Nephron (organoid): ENCODE data around the gene NEFH.

Experiments used
- H3K27ac Mint-ChIP-seq, 3 experiments: 2 replicates each; pipeline ENCODE4 v1.8.0; 2020; ENCODE audit warnings: mixed read lengths in 3 of 3, mild to moderate bottlenecking in 2 of 3, moderate library complexity in 1 of 3
- H3K27me3 Mint-ChIP-seq: 2 replicates; pipeline ENCODE4 v1.8.0; 2021; ENCODE audit warnings: low read depth, mild to moderate bottlenecking, moderate library complexity, mixed read lengths
- H3K36me3 Mint-ChIP-seq: 2 replicates; pipeline ENCODE4 v1.8.0; 2020; ENCODE audit warnings: low read depth, mixed read lengths
- H3K4me1 Mint-ChIP-seq: 2 replicates; pipeline ENCODE4 v1.8.0; 2020; ENCODE audit warnings: mixed read lengths
- H3K4me3 Mint-ChIP-seq, 3 experiments: 2 replicates each; pipeline ENCODE4 v1.8.0; 2020; ENCODE audit warnings: mild to moderate bottlenecking in 3 of 3, mixed read lengths in 3 of 3, moderate library complexity in 2 of 3
- H3K9me3 Mint-ChIP-seq: 2 replicates; pipeline ENCODE4 v1.8.0; 2020; ENCODE audit warnings: mixed read lengths
- CTCF ChIP-seq, 3 experiments: fragments of 200-600 bp; sonication (generic); IDR thresholded peaks; one replicate each; pipeline ENCODE4 v1.5.0; 2021; ENCODE audit warnings: antibody characterized with exemption in 3 of 3; ENCODE audit not compliant: unreplicated experiment in 3 of 3

NEFH gene

DNA sequence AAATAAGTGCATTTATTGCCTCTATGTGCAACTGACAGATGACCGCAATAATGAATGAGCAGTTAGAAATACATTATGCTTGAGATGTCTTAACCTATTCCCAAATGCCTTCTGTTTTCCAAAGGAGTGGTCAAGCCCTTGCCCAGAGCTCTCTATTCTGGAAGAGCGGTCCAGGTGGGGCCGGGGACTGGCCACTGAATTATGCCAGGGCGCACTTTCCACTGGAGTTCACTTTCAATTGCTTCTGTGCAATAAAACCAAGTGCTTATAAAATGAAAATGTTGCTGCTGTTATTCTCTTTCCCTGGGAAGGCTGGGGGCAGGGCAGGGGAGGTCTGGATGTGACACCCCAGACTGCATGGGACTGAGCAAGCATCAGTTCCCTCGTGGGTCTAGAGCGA is 11.0 kb downstream of the NEFH start:
- Mint-ChIP-seq H3K27me3 (no peaks in the 10 kb centered on the region), H3K9me3 (peaks cover 5% of the 10 kb centered on the region), H3K36me3 (peaks cover 43% of the 10 kb centered on the region), H3K4me3 (no peak overlapping the region), H3K4me1 (no peaks in the 10 kb centered on the region), H3K27ac (no peak overlapping the region)
- TF ChIP-seq CTCF (IDR thresholded peaks at IDR 0.05; ENCODE audit: unreplicated experiment in 3 of 3) = no peak

GRCh38 chr22:29493636-29494035 is 13.6 kb downstream of the NEFH start:
- peaks cover 5% of the 10 kb centered on the region for H3K9me3 Mint-ChIP-seq
- H3K27ac Mint-ChIP-seq = no peak overlapping the region
- H3K27me3 Mint-ChIP-seq = no peaks in the 10 kb centered on the region
- H3K4me3 Mint-ChIP-seq = no peak overlapping the region
- TF ChIP-seq CTCF (IDR thresholded peaks at IDR 0.05; ENCODE audit: unreplicated experiment in 3 of 3) = no peak
- H3K4me1 Mint-ChIP-seq = no peaks in the 10 kb centered on the region
- H3K36me3 Mint-ChIP-seq = peaks cover 37% of the 10 kb centered on the region

DNA sequence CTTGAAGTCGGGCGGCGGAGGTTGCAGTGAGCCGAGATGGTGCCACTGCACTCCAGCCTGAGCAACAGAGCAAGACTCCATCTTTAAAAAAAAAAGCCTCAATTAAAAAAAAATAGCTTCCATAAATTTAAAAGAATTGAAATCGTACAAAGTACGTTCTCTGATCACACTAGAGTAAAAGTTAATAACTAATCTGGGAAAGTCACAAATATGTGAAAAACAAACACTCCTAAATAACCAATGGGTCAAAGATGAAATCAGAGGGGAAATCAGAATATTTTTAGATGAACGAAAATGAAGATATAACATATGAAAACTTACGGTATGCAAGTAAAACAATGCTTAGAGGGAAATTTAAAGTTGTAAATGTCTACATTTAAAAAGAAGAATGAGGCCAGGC is 19.8 kb downstream of the NEFH start:
- Mint-ChIP-seq H3K4me3 (no peak overlapping the region), H3K9me3 (peaks cover 2% of the 10 kb centered on the region), H3K4me1 (peaks cover 12% of the 10 kb centered on the region), H3K36me3 (peaks cover 21% of the 10 kb centered on the region), H3K27me3 (no peaks in the 10 kb centered on the region), H3K27ac (no peak overlapping the region)
- no peak for TF ChIP-seq CTCF (IDR thresholded peaks at IDR 0.05; ENCODE audit: unreplicated experiment in 3 of 3)

DNA sequence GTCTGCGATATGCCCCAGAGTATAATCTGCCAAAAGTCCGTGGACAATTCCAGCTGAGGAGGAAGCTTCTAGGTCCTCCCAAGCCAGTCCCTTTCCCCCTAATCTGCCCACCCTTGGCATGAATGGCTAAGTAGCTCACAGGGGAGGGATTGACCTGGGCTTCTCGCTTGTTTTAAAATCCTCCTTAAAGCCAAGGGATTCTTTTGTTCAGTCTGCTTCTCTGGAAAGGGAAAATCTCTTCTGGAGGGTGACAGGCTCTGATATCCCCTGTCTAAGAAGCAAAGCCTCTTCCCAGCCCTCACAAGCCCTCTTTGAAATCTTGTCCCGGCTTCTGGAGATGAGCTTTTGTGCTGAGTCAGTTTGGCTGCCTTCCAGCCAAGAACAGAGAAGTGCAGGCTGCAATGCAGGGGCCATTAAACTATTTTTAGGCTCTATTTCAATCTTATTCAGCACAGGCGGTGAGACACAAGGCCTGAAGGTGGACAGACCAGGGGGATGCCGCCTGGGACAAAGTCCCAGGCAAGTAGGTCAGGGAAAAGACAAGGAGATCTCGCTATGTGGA is 23.9 kb downstream of the NEFH start:
- Mint-ChIP-seq H3K27ac (peak overlapping the region; percentile 82 to 92 (median 90)), H3K4me3 (no peak overlapping the region), H3K4me1 (peaks cover 12% of the 10 kb centered on the region), H3K27me3 (no peaks in the 10 kb centered on the region), H3K36me3 (peaks cover 42% of the 10 kb centered on the region), H3K9me3 (no peaks in the 10 kb centered on the region)
- no peak for TF ChIP-seq CTCF (IDR thresholded peaks at IDR 0.05; ENCODE audit: unreplicated experiment in 3 of 3)

DNA sequence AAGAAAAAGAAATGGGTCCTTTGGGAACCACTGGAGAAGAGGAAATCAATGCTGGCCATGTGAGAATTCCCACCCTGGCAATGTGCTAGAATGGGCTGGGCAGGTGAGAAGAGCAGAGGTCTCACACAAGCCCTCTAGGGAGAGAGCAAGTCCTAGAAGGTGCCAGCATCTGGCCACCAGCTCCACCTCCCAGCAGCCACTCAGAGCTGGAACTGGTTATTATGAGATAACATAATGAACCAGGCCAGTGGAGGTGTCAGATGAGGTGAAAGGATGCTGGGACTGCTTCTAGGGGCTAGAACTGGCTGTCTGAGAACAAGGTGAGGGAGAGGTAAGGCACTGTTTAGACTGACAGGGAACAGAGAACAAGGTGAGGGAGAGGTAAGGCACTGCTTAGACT is 29.3 kb downstream of the NEFH start:
- Mint-ChIP-seq H3K9me3 (no peaks in the 10 kb centered on the region), H3K27me3 (no peaks in the 10 kb centered on the region), H3K4me1 (peaks cover under 1% of the 10 kb centered on the region), H3K27ac (no peak overlapping the region), H3K4me3 (no peak overlapping the region), H3K36me3 (peaks cover 54% of the 10 kb centered on the region)
- no peak for TF ChIP-seq CTCF (IDR thresholded peaks at IDR 0.05; ENCODE audit: unreplicated experiment in 3 of 3)

DNA sequence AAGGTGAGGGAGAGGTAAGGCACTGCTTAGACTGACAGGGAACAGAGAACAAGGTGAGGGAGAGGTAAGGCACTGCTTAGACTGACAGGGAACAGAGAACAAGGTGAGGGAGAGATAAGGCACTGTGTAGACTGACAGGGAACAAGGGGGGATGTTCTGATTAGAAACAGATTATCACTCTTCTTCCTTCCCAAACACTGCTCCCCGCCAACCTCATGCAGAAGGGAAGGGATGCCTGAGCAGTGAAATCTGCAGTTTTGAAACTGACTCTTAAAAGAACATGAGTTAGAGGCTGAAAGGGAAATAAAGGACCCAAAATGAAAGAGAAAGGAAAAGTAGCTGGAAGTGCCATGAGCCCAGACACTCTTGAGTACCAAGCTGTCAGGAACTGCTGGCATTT is 29.8 kb downstream of the NEFH start:
- no peaks in the 10 kb centered on the region for H3K9me3 Mint-ChIP-seq
- no peaks in the 10 kb centered on the region for H3K27me3 Mint-ChIP-seq
- no peak overlapping the region for H3K27ac Mint-ChIP-seq
- H3K36me3 Mint-ChIP-seq = peaks cover 57% of the 10 kb centered on the region
- TF ChIP-seq CTCF (IDR thresholded peaks at IDR 0.05; ENCODE audit: unreplicated experiment in 3 of 3) = no peak
- H3K4me1 Mint-ChIP-seq = no peaks in the 10 kb centered on the region
- H3K4me3 Mint-ChIP-seq = no peak overlapping the region
